NCI-H345 (cell line): ENCODE results near the gene CRYBB1.

ENCODE experiments used
- DNase-seq: peaks from one replicate; lab custom pipeline; 2025; lab: John Stamatoyannopoulos, UW

Gene CRYBB1

GRCh38 chr22:26606611-26607010, 11.2 kb downstream of the CRYBB1 start:
- no peak for DNase-seq

GRCh38 chr22:26604368-26604767, 13.5 kb downstream of the CRYBB1 start:
- no peak for DNase-seq

- DNase-seq: no peak
These were observed 15.7 kb downstream of the CRYBB1 start for GRCh38 chr22:26602127-26602526.

DNA sequence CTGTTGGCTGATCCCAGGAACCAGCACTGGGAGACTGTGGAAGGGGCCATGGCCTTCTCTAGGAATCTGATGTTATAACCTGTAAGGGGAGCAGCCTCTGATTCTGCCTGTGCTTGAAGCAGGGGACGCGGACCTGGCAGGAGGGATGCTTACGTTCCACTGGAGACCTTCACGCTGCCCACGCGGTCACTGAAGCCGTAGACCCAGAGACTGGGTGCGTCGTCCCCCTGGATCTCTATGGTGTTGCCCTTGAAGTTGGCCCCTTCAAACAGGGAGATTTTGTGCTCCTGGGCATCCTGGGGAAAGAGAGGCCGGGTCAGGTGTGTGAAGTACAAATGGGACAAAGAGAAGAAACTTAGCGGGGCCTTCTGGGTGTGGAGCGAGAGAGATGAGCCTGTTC, 16.1 kb downstream of the CRYBB1 start:
- DNase-seq: no peak

- DNase-seq: peak; percentile 21
These were observed 18.3 kb downstream of the CRYBB1 start for GRCh38 chr22:26599505-26599904.

GRCh38 chr22:26597480-26597879, 20.3 kb downstream of the CRYBB1 start:
- no peak for DNase-seq

DNA sequence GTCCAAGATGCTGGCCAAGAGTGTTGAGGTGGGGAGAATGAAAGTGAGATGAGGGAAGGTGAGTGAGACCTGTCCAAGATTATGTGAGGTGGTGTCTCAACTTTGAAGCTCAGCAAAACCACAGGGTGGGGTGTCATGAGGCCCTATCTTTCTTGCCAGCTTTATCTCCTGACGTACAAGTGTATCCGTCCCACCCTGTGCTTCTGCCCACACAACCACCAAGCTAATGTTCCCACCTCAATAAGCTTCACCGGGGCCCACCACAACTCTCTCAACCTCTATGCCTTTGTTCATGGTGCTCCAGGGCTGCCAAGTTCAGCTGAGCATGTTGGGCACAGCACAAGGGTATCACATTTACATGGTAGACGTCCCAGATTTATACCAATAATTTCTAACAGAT, 20.8 kb downstream of the CRYBB1 start:
- DNase-seq: no peak

- no peak for DNase-seq
These were observed 24.1 kb downstream of the CRYBB1 start for GRCh38 chr22:26593763-26594162.

DNA sequence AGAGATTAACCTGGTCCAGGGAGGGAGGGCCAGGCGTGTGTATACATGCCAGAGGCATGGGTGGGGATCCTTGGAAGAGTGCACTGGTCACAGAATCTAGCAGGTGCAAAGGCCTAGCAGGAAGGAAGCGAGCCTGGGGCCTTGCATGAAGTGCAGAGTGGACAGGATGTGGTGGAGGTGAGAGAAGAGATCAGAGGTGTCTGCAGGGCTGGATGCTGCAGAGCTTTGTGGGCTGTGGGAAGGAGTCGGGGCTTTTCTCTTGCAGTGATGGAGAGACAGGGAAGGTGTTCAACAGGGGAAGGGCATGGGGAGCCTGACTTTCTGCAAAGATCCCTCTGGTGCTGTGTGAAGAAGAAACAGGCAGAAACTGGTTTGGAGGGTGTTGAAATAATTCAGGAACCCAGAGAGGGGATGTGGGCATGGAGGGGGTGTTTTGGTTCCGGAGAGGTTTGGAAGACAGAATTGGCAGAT, 25.4 kb downstream of the CRYBB1 start:
- DNase-seq: no peak

DNA sequence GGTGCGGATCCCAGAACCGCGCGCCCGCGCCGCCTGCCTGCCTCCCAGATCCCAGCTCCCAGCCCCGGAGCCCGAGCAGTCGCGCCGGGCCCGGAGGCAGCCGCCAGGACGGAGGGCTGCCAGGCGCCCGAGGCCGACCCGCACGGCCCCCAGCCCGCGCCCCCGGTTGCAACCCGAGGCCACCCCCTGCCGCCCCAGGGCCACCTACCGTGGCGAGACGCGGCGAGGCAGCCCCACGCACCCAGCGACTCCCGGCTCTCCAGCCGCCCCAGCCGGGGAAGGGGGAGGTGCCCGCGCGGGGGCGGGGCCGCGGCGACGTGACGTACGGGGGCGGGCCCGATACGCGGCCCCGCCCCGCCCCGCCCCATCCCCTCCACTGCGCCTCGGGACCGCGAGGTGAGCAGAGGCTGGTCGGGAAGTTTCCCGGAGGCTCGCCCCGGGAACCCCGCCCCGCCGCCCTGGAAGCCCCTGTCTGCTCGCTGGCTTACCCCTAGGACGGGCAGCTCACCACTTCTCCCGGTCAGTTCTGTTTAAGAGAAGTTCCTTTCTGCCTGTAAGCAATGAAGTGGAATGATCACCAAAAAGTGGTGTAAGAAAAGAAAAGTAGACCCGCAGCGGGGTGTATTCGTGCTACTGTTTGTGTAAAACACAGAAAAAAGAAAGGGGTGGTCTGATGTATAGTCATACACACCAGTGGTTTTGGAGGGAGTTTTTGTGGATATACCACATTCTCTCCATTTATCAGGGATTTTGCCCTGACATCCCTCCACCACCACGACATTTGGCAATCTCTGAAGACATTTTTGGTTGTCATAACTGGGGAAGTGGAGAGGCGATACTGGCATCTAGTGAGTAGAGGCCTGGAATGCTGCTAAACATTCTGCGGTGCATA, 27.7 kb downstream of the CRYBB1 start, which contains the start of gene TPST2:
Gene TPST2, minus strand, starts transcription at position 288 of the 892 bp plus-strand sequence. CDS start 48,502 bp downstream, outside the sequence.
- peak; percentile 70 for DNase-seq

- no peak for DNase-seq
These were observed 28.4 kb downstream of the CRYBB1 start for GRCh38 chr22:26589367-26589844.

DNA sequence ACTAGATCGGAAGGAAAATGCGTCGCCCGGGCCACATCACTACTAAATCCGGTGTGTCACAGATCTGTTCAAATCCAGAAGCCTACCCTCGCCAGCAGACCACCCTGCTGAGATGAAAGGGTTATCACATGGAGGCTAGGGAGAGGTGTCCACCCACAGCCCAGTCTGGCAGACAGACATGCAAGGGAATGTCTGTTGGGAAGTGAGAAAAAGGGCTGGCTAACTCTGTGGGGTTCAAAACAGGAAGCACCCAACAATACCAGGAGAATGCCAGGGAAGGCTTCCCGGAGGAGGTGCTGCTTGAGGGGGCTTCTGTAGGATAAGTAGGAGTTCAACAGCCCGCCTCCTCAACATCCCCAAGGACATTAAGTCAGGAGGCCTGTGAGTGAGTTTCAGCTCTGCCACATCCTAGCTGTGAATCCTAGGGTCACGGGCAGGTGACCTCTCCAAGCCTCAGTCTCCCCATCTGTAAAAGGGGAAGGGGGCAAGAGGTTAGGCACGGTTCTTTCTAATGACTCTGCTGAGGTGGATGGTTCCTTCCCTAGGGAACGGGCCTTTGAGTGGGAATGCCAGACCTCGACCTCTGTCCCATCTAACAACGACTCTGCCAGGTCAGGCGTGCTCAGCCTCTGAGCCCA, 29.0 kb downstream of the CRYBB1 start:
- no peak for DNase-seq

DNA sequence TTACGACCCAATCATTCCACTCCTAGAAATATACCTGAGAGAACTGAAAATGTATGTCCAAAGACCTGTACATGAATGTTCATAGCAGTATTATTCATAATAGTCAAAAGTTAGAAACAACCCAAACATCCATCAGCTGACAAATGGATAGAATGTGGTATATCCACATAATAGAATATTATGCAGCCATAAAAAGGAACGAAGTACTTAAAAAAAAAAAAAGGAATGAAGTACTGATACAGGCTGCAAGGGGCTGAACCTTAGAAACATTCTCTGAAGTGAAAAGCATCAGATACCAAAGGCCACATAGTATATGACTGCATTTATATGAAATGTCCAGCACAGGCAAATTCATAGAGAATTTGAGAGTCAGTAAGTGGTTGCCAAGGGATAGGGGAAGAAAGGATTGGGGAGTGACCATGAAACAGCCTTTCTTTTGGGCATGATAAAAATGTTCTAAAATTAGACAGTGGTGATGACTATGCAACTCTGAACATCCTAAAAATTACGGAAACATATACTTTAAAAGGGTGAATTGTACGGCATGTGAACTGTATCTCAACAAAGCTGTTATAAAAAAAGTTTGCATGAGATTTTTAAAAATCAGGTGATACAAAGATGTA, 29.7 kb downstream of the CRYBB1 start:
- no peak for DNase-seq

- no peak for DNase-seq
These were observed 31.1 kb downstream of the CRYBB1 start for GRCh38 chr22:26586556-26587325.

DNA sequence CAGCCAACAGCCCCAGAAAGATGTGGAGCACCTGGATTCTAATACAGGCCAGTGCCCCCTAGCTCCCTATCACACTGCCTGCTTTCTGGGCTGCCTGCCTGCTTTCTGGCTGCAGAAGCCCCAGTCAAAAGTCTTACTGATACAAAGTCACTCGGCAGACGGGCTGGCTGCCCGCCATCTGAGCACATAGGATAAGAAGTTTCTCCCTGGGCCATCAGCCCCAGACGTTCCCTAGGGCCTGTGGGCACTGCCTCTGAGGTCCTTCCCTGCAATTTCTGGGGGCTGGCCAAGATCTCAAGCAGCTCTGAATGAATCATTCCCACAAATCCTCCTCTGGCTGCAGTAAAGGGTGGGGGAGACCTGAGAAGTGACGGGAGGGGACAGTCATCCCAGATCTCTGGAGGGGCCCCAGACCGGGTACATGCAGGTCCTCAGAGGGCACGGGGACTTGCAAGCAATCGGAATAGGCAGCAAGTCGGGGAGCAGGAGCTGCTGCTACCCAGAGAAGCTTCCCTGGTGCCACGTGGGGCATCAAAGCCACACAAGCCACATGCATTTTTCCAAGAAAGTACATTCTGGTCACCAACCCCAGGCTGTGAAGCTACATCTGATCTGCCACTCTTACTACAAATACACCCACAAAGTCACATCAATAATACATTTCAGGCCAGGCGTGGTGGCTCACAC, 32.6 kb downstream of the CRYBB1 start:
- DNase-seq: no peak

- DNase-seq: no peak
These were observed 33.8 kb downstream of the CRYBB1 start for GRCh38 chr22:26584010-26584409.

DNA sequence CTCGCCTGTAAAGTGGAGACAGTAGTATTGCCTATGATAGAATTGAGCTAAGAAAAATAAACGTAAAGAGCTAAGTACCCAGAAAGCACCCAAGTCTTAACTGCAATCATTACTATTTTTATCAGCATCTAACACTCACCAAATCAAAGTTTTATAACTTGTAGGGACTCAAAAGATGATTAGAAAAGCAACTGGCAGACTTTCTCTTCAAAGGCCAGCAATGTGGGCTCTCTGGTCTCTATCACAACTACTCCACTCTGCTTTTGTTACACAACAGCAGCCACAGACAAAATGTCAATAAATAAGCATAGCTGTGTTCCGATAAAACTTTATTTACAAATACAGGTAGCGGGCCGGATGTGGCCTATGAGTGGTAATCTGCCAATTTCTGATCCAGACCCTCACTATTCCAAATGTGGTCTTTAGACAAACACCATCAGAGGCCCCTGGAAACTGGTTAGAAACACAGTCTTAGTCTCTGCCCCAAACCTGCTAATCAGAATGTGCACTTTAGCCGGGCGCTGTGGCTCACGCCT, 36.1 kb downstream of the CRYBB1 start:
- DNase-seq: no peak

- no peak for DNase-seq
These were observed 36.8 kb downstream of the CRYBB1 start for GRCh38 chr22:26581026-26581425.

DNA sequence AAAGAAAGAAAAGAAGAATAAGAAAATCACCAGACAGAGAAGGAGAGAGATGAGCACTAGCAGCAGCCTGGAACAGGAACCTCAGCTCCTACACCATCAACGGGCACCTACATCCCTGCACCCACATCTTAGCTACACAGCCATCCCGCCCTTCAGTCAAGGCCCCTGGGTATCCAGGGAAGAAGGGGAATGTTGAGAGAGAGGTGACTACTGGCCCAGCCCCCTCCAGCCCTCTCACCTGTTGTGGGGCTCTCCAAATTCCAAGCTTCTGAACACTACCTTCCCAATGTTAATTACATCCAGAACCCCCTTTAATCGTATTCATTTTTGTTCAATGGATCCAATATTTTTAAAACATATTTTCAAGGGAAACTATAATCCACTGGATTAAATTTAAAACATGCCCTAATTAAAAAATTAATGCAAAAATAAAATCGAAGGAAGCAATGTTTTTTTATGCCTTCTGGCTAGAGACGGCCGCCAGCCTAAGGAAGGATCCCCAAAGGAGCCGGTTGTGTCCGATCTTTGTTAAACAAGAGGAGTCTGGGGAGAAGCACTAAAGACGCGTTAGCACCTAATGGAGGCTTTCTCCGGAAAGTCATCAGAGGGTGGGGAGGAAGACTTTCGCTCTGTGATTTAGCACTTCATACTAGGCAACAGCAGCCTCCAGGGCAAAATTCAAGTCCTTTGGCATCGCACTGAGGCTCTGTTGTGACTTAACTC, 37.4 kb downstream of the CRYBB1 start:
- DNase-seq: no peak

DNA sequence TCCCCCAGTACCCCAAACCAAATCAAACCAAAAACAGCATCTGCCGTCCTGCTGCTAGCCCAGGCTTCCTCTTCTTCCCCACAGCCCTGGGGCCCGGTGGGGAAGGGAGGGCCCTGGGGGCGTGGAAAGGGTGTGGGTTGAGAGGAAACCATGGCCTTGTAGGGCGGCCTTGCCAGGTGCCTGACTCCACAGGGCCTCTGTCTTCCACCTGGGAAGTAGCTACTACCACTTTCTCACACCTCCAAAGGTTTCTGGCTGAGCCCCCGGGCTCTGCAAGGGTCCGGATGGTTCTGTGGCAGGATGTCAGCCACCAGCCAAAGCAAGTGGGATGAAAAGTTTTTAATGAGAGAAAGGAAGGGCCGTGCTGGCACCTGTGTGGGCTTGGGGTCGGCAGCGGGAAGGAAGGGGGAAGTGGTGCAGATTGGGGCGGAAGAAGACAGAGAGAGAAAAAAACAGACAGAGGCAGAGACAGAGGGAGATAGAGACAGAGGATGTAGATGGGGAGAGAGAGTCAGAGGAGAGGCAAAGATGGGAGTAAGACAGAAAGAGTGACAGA, 38.4 kb downstream of the CRYBB1 start:
- no peak for DNase-seq
